ENCODE measurements around the gene EPC1.
"Not testable (repeated sequence)": the region's sequence is repeated elsewhere in the genome, so short reads cannot be mapped to it uniquely, and the experiment has no call there.

The EPC1 gene

GRCh38 chr10:32271617-32272016 lies 75.3 kb downstream of the EPC1 start:
- DNase-seq, result no peak

DNA sequence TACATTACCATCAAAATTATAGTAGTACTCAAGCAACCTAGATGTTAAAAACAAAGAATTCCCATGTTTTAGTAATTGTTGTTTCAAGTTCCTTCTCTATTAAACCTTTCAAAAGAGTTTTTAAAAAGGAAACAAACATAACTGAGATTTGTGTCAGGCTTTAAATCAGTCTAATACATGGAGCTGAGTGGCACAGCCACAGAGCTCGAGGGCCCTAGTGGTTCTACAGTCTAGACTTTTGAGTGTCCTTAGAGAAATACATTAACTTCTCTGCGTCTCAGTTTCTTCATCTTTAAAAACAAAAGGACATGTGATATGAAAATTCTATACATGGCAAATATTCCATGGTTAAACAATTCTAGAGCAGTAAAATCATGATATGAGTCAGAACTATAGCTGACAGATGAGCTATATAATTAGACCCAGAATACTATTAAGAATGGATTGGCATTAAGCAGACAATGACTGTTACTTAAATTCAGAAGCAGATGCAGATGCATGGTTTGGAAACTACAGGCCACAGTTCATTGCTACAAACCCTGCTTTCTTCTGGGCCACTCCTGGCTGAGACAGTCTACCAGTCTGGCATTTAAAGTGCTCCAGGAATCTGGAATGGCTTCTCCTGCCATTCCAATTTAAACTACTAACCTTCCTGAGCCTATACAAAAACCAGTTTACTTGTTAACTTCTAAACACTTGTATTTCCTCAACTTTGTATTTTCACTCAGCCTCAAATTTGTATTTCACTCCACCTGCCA lies 77.4 kb downstream of the EPC1 start:
- DNase-seq, result no peak

GRCh38 chr10:32268788-32269187 lies 78.2 kb downstream of the EPC1 start:
- DNase-seq, result no peak

- no peak for DNase-seq
Observed at GRCh38 chr10:32266979-32267378, 80.0 kb downstream of the EPC1 start.

GRCh38 chr10:32266566-32266965 lies 80.4 kb downstream of the EPC1 start:
- no peak for DNase-seq

- DNase-seq, result no peak
Observed at GRCh38 chr10:32265756-32266155, 81.2 kb downstream of the EPC1 start.

DNA sequence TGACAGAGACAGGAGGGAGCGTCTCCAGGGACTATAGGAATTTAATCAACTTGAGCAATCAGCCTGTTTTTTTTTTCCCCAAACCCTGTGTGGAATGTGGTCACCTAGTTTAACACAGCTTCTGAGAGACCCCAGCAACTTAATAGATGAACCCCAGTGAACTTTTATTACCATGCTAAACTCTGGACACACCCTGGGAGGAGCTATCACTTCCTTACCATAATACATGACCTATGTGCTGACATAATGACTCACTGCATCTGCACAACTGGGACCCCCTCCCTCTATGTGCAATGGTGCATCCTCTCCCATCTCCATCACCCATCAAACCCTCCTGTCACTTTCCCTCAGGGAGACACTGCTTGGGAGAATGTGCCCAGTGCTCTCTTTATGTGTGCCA lies 83.7 kb downstream of the EPC1 start:
- DNase-seq, result no peak

DNA sequence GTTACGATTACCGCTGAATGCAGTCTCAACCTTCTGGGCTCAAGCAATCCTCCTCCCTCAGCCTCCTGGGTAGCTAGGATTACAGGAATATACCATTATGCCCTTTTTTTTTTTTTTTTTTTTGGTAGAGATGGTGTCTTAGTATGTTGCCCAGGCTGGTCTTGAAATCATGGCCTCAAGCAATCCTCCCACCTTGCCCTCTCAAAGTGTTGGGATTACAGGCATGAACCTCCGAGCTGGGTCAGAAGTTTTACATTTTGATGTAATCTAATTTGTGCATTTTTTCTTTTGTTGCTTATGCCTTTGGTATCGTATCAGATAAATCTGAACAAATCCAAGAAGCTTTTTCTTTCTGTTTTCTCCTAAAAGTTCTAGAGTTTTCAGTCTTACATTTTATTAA lies 87.4 kb downstream of the EPC1 start:
- DNase-seq, result no peak

DNA sequence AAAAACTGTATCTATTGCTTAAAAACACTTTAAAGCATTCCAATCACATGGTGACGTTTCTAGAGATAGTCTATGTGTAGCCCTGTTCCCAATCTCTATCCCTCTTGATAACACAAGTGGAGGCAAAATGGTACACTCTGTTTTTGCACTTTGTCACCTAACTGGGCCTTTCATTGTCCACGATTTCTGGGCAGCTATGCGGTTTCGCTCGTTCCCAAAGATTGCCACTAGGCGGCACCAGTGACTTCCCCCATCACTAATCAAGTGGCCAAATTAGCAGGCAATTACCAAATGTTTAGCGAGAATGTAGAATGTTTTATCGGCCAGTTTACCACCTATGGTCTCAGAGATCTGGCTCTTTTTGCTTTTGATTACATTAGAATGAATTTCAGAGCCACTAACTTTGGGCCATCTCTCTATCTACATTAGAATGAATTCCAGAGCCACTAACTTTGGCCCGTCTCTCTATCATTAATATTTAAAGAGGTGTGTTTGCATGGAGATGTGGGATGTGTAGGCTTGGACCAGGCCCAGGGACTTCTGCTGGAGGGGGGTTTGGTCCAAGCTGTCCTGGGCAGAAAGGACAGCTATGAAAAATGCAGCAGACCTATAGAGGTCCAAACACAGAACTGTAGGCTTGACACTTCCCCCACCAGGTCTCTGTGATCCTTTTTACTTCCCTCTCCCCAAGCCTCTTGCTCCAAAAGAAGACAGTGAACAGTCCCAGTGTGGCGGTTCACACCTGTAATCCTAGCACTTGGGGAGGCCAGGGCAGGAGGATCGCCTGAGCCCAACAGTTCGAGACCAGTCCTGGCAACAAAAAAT lies 90.1 kb downstream of the EPC1 start:
- peak; percentile 33 to 75 for DNase-seq

DNA sequence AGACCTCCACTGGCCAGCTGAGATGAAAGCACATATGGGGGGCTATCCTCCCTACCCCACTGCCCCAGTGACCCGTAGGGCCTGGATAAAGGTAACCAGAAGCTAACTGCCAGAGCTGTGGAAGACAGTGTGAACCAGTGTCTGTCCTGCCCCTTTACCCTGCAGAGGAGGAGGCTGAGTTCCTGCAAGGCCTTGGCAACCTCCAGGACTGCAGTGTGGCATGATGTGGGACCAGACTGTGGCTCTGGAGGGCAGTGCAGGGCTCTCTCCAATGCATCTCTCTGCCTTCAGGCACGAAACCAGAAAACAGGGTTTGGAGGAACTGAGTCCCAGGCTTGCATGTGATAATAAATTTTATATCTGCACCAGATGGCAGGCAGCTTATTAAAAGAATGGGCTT lies 93.1 kb downstream of the EPC1 start:
- DNase-seq, result no peak

DNA sequence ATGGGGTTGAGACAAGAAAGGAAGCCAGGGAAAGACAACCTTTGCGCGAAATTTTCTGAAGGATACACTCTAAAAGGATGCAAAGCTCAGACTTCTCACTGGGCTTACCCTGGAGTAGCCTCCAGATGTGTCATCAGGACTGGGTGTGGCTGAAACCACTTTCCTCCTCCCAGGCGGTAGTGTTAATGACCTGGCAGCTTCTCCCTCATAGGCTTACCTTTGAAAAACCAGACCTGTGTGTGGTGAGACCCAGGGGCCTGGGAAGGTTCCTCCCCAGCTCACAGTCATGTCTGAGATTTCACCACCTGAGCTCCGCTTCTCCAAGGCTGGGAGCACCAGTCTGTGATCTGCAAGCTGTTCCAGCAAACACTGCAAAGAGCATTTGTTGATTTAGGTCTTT lies 93.7 kb downstream of the EPC1 start:
- no peak for DNase-seq

DNA sequence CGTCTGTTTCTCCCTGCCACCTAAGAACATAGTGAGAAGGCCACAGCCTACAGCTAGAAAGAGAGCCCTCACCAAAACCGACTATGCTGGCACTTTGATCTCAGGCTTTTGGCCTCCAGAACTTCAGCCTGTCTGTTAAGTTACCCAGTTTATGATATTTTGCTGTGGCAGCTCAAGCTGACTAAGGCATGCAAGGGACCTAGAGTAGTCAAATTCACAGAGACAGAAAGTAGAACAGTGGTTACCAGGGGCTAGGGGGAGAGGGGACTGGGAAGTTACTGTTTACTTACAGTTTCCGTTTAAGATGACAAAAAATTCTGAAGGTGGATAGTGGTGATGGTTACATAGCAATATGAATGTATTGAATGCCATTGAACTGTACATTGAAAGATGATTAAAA lies 96.5 kb downstream of the EPC1 start:
- not testable (repeated sequence) for DNase-seq

DNA sequence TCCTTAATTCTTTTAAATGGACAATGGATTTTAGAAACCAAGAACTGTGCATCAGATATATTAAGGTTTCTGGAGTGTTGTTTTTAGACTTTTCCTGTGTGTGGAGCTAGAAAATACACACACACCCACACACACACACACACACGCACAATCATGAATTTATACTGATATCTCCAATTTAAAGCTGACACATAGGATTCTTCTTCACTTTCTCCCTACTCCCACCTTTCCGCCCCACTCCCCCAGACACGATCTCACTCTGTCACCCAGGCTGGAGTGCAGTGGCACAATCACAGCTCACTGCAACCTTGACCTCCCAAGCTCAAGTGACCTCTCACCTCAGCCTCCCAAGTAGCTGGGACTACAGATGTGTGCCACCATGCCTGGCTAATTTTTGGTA lies 100.3 kb downstream of the EPC1 start:
- no peak for DNase-seq

DNA sequence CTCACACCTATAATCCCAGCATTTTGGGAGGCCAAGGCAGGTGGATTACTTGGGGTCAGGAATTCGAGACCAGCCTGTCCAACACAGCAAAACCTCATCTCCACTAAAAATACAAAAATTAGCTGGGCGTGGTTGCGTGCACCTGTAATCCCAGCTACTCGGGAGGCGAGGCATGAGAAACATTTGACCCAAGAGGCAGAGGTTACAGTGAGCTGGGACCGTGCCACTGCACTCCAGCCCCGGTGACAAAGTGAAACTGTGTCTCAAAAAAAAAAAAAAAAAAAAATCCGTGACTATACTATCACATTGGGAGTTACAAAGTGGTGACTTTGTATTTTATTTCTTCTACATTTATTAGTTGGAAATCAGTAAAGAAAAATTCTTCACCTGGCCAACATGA lies 101.2 kb downstream of the EPC1 start:
- no peak for DNase-seq

DNA sequence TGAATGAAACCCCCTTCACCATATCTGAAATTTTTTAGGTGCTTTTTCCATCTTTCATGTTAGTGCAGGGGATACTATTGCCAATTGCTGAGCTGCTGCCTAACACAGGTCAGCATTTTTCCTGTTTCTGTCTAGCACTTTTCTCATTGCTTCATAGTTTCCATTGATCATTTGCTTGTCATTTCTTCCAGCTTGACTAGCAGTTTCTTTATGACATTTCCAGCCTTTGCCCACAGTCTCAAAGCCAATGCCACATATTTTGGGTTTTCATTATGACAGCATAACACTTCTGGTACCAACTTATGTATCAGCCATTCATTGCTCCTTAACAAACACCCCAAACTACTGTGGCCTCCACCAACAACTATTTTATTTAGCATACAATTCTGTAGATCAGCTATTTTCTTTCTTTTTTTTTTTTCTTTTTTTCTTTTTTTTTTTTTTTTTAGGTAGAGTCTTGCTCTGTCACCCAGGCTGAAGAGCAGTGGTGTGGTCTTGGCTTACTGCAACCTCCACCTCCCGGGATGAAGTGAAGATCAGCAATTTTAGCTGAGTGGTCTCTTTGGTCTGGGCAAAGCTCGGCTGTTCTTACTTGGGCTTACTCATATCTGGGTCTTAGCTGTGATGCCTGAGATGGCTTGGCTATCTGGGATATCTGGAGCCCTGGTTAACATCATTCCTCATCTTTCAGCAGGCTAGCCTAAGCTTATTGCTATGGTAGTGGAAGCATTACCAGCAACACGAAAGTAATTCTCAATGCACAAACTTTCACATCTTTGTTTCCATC lies 102.3 kb downstream of the EPC1 start:
- no peak for DNase-seq

DNA sequence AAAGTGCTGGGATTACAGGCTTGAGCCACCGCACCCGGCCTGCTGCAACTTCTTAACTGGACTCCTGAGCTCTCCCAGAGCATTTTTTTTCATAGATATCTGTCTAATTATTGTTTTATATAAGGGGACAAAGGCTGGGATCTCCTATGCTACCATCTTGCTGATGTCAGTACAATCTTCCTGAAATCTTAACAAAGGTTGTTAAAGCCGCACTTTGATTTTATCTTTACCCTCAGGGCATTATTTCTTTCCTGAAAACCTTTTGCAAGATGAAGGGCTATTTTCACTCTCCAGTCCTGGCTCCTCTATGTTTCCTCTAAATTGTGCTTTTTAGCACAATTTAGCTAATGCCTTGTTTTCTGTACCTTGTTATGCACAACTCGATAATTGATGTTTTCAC lies 102.9 kb downstream of the EPC1 start:
- DNase-seq, result no peak

- DNase-seq, result no peak
Observed at GRCh38 chr10:32241946-32242345, 105.0 kb downstream of the EPC1 start.

- DNase-seq, result no peak
Observed at GRCh38 chr10:32240471-32240870, 106.5 kb downstream of the EPC1 start.

GRCh38 chr10:32239769-32240168 lies 107.2 kb downstream of the EPC1 start:
- DNase-seq, result no peak

GRCh38 chr10:32237644-32238345 lies 109.2 kb downstream of the EPC1 start:
- no peak for DNase-seq

DNA sequence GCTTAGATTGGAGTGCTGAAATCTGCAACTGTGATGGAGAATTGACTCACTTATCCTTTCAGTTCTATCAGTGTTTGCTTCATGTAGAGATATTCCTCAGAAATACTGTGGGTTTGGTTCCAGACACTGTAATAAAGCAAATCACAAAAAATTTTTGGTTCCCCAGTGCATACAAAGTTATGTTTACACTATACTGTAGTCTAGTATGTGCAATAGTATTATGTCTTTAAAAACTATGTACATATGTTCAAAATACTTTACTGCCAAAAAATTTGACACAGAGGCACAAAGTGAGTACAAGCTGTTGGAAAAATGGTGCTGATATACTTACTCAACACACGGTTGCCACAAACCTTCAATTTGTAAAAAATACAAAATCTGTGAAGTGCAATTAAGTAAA lies 112.5 kb downstream of the EPC1 start:
- DNase-seq, result no peak

DNA sequence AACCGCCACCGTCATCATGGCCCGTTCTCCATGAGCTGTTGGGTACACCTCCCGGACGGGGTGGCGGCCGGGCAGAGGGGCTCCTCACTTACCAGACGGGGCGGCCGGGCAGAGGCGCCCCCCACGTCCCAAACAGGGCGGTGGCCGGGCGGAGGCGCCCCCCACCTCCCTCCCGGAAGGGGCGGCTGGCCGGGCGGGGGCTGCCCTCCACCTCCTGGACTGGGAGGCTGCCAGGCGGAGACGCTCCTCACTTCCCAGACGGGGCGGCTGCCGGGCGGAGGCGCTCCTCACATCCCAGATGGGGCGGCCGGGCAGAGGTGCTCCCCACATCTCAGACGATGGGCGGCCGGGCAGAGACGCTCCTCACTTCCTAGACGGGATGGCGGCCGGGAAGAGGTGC lies 113.6 kb downstream of the EPC1 start:
- DNase-seq, result not testable (repeated sequence)

DNA sequence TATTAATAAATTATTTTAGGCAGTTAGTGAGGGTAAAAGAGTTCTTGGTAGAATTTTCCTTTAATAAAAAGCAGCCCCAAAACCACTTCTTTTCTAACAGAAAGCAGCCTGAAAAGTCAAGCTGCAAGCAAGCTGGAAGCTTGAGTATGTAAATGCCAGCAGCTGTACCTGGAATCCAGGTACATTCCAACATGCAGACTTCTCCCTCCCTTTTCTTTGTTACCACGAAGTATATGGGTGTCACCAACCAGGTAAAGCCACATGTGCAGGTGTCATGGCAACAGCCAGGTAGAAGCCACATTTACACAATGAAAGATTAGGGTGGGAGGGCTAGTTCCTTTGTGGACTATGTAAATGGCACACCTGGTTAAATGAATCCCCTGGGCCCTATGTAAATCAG lies 114.6 kb downstream of the EPC1 start:
- no peak for DNase-seq
